Ectodermal cell (in vitro differentiated cells): ENCODE measurements around the gene ECEL1.

Source experiments
- H3K27ac ChIP-seq: 2 replicates; pipeline ENCODE4 v1.7.0; 2013; ENCODE audit warnings: mild to moderate bottlenecking, low read depth, low read length; ENCODE audit not compliant: insufficient read depth, poor library complexity, severe bottlenecking
- H3K27me3 ChIP-seq: 2 replicates; pipeline ENCODE4 v1.7.0; 2013; ENCODE audit warnings: mild to moderate bottlenecking, low read length; ENCODE audit not compliant: insufficient read depth, control insufficient read depth, poor library complexity, severe bottlenecking
- H3K36me3 ChIP-seq: one replicate; pipeline ENCODE4 v1.7.0; 2013; ENCODE audit warnings: low read length; ENCODE audit not compliant: control insufficient read depth, insufficient read depth
- H3K4me1 ChIP-seq: one replicate; pipeline ENCODE4 v1.7.0; 2013; ENCODE audit warnings: low read length; ENCODE audit not compliant: control insufficient read depth, insufficient read depth
- H3K4me3 ChIP-seq: 2 replicates; pipeline ENCODE4 v1.7.0; 2013; ENCODE audit warnings: low read depth, low read length, control low read depth; ENCODE audit not compliant: insufficient read depth
- H3K9me3 ChIP-seq: 2 replicates; pipeline ENCODE4 v1.7.0; 2013; ENCODE audit warnings: mild to moderate bottlenecking, low read length, moderate library complexity; ENCODE audit not compliant: control insufficient read depth
- WGBS, 2 experiments: methylation state at CpG; one replicate each; pipeline ENCODE4 v1.1.7; 2013; ENCODE audit warnings: missing lambda C conversion rate in 2 of 2; 5-methylcytosine and 5-hydroxymethylcytosine counted together

ECEL1 gene

DNA sequence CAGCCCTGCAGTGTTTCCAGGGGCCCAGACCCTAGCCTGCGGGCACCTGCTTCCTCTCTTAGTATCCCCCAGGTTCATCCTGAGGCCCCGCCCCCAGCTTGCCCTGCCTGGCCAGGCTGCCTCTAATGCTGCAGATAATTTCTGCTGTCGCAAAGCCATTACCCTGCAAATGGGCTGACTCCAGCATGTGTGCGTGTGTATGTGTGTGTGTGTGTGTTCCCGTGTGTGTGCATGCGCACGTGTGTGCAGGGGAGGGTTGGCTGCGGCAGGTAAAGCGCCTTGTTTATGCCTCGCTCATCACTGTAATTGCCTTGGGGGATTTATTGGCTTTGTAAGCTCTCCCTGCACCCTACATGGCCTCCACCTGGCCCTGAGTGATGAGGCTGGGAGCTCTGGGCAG is 25.0 kb upstream of the ECEL1 start:
- H3K36me3 ChIP-seq: no peaks in the 10 kb centered on the region
- H3K27ac ChIP-seq: no peak overlapping the region
- peaks cover 3% of the 10 kb centered on the region for H3K27me3 ChIP-seq
- no peaks in the 10 kb centered on the region for H3K4me1 ChIP-seq
- H3K9me3 ChIP-seq: no peaks in the 10 kb centered on the region
- no peak overlapping the region for H3K4me3 ChIP-seq
- 84 to 86% methylated on average over 10 of the region's 10 CpGs for WGBS, 2 experiments

DNA sequence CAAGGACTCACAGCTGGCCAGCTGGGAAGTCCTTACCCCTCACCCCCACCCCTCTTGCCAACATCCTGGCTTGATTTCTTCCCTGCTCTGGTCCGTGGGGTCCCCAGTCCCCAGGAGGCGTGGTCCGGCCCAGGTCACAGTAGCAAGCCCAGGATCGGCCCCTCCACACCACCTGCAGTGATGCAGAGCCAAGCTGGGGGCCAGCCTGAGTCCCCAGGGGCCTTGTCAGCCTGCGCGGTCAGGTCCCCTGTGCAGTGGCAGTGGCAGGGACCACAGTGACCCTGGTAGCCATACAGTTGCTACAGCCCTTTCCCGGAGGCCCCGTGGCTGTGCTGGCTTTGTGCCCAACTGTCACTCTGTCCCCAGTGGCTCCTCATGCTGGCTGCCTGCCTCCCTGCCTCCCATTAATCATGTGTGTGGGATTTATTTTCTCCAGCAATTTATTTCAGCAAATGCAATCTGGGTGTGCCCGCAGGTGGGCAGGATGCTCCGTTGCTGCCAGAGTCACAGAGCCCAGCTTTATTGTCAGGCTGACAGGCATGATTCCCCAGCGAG is 23.8 kb upstream of the ECEL1 start:
- peaks cover 8% of the 10 kb centered on the region for H3K27me3 ChIP-seq
- H3K27ac ChIP-seq: no peak overlapping the region
- no peaks in the 10 kb centered on the region for H3K9me3 ChIP-seq
- WGBS, 2 experiments: 86 to 90% methylated on average over 11 of the region's 11 CpGs
- H3K4me1 ChIP-seq: peaks cover 5% of the 10 kb centered on the region
- H3K36me3 ChIP-seq: no peaks in the 10 kb centered on the region
- no peak overlapping the region for H3K4me3 ChIP-seq

DNA sequence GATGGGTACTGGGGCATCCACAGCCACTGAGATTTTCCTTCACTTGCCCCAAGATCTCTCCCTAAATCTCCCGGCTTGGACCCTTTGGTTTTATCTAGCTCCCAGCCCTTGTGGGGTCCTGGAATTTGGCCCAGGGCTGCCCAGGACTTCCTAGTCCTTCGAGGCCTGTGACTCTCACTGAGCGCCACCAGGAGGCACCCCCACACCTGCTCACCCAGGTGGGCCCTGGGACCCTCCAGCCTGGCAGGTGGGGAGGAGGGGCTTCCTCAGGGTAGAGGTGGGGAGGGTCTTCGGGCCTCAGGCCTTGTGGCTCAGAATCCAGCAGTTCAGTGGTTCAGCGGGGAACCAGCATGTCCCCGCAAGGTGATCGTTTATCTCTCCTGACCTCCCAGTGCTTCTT is 20.6 kb upstream of the ECEL1 start:
- Histone ChIP-seq H3K9me3 (no peaks in the 10 kb centered on the region), H3K4me3 (no peak overlapping the region), H3K36me3 (no peaks in the 10 kb centered on the region), H3K27me3 (peaks cover 37% of the 10 kb centered on the region), H3K27ac (no peak overlapping the region), H3K4me1 (peaks cover 5% of the 10 kb centered on the region)
- 86 to 87% methylated on average over 7 of the region's 7 CpGs for WGBS, 2 experiments

DNA sequence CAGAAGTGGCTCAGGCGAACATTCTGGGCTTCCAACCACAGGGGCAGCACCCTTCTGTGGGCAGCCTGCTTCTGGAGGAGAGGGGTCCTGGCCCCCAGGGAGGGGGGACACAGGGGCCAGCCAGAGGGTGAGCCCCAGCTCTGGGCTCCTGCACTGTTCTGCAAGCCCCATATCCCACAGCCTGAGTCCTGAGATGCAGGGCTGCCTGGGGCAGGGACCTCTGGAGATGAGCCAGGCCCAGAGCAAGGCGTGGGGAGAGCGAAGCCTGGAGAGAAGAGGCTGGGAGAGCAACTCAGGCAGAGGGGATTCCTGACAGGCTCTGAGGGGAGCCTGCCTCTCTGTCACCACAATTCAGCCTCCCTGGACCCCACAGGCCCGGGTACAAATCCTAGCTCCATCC is 19.1 kb upstream of the ECEL1 start:
- peaks cover 11% of the 10 kb centered on the region for H3K4me1 ChIP-seq
- no peak overlapping the region for H3K27ac ChIP-seq
- WGBS, 2 experiments: 74 to 83% methylated on average over 4 of the region's 4 CpGs
- no peaks in the 10 kb centered on the region for H3K36me3 ChIP-seq
- peaks cover 52% of the 10 kb centered on the region for H3K27me3 ChIP-seq
- H3K9me3 ChIP-seq: no peaks in the 10 kb centered on the region
- no peak overlapping the region for H3K4me3 ChIP-seq

DNA sequence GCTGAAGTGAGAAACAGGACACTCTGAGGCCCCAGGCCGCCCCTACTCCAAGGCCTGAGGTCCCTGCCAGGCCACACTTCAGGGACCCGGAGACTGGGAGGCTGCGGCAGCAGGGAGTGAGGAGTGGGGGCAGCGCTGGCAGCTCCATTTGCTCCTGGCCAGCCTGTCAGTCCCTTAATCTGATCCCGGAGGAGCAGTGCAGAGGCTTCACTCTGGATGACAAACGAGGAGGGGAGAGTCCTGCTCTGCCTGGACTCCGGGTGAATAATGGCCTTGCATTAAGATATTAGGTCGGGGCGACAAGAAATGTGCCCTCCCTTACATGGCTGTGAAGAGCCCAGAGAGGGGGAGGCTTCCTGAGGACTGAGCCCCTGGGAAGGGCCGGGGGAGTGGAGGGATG is 18.2 kb upstream of the ECEL1 start:
- peaks cover 55% of the 10 kb centered on the region for H3K27me3 ChIP-seq
- no peak overlapping the region for H3K4me3 ChIP-seq
- H3K4me1 ChIP-seq: peaks cover 11% of the 10 kb centered on the region
- 21 to 25% methylated on average over 10 of the region's 10 CpGs for whole genome bisulfite sequencing, 2 experiments
- H3K9me3 ChIP-seq: no peaks in the 10 kb centered on the region
- no peaks in the 10 kb centered on the region for H3K36me3 ChIP-seq
- H3K27ac ChIP-seq: no peak overlapping the region

DNA sequence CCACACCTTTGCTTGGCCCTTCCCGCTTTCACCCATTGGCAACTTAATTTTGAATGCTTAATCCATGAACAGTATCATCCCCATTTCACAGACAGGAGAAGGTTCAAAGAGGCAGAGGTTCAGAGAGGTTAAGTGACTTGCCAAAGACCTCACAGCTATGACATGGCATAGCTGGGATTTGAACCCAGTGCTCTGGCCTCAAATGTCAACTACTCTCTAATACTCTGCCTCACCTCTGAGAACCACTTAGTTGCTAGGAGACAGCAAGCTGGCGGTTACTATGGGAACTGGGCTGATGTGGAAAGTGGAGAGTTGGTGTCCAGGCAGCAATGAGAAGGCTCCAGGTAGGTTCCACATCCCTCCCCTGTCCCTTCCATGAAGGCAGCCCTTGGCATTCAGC is 16.8 kb upstream of the ECEL1 start:
- 92% methylated on average over 2 of the region's 2 CpGs for WGBS, 2 experiments
- Histone ChIP-seq H3K27ac (no peak overlapping the region), H3K9me3 (no peaks in the 10 kb centered on the region), H3K27me3 (peaks cover 55% of the 10 kb centered on the region), H3K4me3 (no peak overlapping the region), H3K36me3 (no peaks in the 10 kb centered on the region), H3K4me1 (peaks cover 11% of the 10 kb centered on the region)

DNA sequence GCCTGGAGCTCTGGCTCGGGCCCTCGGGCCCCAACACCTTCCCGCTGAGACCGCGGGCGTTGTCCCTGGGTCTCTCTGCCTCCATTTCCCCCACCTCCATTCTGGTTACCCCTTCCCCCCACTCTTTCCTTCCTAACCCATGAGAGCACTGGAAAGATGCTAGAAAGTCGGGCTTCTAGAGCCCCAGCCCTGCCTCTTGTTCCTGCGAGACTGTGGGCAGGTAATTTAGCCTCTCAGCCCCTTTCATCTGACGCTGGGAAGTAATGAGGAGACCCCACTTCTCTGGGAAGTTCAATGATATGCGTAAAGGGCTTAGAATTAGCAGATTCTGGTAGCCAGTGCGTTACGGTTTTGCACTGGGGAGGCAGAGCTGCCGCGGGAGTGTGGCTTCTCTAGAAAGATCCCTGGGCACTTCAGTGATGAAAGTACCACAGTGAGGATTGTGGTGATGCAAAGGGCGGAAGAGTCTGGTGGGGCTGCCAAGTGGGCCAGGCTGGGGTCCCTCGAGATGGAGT is 16.2 kb upstream of the ECEL1 start:
- Histone ChIP-seq H3K4me1 (peaks cover 11% of the 10 kb centered on the region), H3K4me3 (peak overlapping the region; percentile 34), H3K36me3 (no peaks in the 10 kb centered on the region), H3K27me3 (peaks cover 55% of the 10 kb centered on the region), H3K9me3 (no peaks in the 10 kb centered on the region), H3K27ac (no peak overlapping the region)
- WGBS, 2 experiments: 21 to 23% methylated on average over 16 of the region's 16 CpGs

DNA sequence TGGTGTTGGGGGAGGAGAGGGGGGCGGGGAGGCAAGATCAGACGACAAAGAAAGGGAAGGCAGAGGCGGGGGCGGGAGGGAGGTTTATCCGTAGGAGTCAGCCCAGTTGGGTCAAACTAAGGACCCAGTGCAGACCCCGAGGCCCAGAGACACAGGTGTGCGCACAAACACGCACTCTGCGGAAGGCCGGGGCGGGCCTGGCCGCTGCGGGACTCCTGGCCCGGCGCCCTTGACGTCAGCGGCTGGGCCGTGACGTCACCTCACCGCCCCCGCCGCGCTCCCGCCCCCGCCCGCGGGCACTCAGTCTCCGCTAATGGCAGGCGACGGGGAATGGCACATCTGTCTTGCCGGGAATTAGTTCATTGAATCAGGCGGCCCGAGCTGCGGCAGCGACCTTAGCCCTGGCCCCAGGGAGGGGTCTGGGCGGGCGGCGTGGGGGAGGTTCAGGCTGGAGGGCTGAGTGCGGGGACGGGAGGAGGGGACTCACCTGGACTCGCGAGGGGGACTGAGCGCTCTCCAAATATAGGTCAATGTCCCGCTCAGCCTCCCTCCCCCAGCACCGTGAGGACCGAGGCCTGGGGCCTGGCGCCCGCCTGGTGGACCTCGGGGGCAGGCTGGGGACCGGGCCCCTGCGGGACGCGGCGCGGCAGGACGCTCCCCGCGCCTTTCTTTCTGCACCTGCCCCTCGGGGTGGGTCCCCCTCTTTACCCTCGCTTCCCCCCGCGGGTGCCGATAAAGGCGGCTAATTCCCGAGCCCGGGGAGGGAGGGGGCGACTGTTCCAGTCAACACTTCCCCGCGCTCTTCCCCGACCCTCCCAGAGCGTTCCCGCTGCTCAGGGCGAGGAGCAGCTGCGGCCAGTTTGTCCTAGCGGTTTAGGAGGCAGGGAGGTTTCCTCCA is 15.5 kb upstream of the ECEL1 start:
- Histone ChIP-seq H3K4me1 (peaks cover 11% of the 10 kb centered on the region), H3K9me3 (no peaks in the 10 kb centered on the region), H3K36me3 (no peaks in the 10 kb centered on the region), H3K4me3 (peak overlapping the region; percentile 34), H3K27me3 (peaks cover 55% of the 10 kb centered on the region), H3K27ac (no peak overlapping the region)
- 0 to 1% methylated on average over 74 to 75 of the region's 75 CpGs for WGBS, 2 experiments

DNA sequence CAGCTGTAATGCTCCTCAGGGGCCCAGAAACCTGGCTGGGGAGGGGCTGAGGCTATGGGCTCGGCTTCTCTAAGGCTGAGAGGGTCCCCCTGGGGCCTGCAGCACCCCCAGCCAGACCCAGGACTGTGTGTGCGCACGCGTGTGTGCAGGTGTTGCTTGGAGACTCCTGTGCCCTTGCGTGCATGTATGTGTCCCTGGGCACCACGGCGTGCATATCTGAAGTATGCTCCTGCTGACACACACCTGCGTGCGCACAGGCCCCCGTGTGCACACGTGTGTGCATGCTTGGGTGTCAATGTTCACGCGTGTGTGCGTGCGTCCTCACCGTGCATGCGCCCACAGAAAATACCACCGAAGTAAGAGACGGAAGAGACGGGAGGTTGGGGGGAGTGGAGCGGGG is 14.9 kb upstream of the ECEL1 start:
- Histone ChIP-seq H3K4me1 (peaks cover 12% of the 10 kb centered on the region), H3K4me3 (peak overlapping the region; percentile 25), H3K9me3 (no peaks in the 10 kb centered on the region), H3K36me3 (no peaks in the 10 kb centered on the region), H3K27ac (no peak overlapping the region), H3K27me3 (peaks cover 55% of the 10 kb centered on the region)
- WGBS, 2 experiments: 4 to 5% methylated on average over 18 to 19 of the region's 21 CpGs

DNA sequence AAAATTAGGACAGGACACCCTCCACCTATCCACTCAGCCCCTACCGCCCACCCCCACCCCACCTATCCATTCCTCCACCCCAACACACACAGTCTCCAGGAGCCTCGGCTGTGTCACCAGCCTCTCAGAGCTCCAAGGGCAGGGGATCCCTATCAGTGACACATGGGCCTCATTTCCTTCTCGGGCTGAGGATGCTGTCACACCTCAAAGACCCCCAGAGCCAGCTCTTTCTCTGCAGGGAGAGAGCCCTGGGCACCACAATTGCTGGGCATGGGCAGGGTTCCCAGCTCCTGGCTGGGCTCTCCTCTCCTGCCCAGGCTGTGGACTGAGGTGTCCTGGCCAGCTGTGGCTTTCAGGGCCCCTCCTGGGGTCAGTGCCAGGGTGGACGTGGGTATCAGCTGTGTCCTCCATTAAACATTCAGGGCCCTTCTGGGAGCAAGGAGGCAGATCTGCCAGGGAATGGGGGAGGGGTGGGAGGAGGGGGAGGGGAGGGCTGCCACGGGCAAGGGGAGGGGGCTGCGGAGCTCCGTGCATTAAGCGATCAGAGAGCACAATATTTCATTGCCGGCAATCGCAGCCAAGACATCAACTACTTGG is 14.3 kb upstream of the ECEL1 start:
- Histone ChIP-seq H3K9me3 (no peaks in the 10 kb centered on the region), H3K4me1 (peaks cover 18% of the 10 kb centered on the region), H3K4me3 (no peak overlapping the region), H3K27me3 (peaks cover 54% of the 10 kb centered on the region), H3K36me3 (no peaks in the 10 kb centered on the region), H3K27ac (no peak overlapping the region)
- WGBS, 2 experiments: 26 to 27% methylated on average over 10 of the region's 10 CpGs
